GM20000 (cell line): ENCODE data around the gene TM9SF4.

ENCODE experiments used
- DNase-seq: peaks from one replicate; pipeline ENCODE4 v3.0.0; 2012; ENCODE audit warnings: low spot score
- CTCF ChIP-seq: IDR thresholded peaks from 2 replicates; pipeline ENCODE4 v1.5.1; 2012; ENCODE audit warnings: mild to moderate bottlenecking, control low read depth; ENCODE audit errors: extremely low read depth, missing control alignments

The TM9SF4 gene

GRCh38 chr20:32207626-32208498 is 98.3 kb downstream of the TM9SF4 start, which contains the start of the genes PLAGL2 and POFUT1:
PLAGL2 (minus strand) TSS chr20:32207743; CDS start chr20:32202178, 5,565 bp downstream.
POFUT1 (plus strand) TSS chr20:32207880; CDS start chr20:32207942, 62 bp downstream.
- DNase-seq, result peak; percentile 100
- peak; percentile 14 for TF ChIP-seq CTCF

GRCh38 chr20:32208499-32209154 is 99.1 kb downstream of the TM9SF4 start:
- DNase-seq, result no peak
- no peak for TF ChIP-seq CTCF

GRCh38 chr20:32209850-32210605 is 100.5 kb downstream of the TM9SF4 start:
- DNase-seq, result no peak
- TF ChIP-seq CTCF, result no peak

- DNase-seq, result no peak
- TF ChIP-seq CTCF, result no peak
These were observed 104.4 kb downstream of the TM9SF4 start for GRCh38 chr20:32213870-32214269.

- no peak for DNase-seq
- TF ChIP-seq CTCF, result no peak
These were observed 105.6 kb downstream of the TM9SF4 start for GRCh38 chr20:32215147-32215546.

GRCh38 chr20:32215729-32216128 is 106.2 kb downstream of the TM9SF4 start:
- DNase-seq, result no peak
- no peak for TF ChIP-seq CTCF
